AG09319 (cell line): ENCODE results near the gene AGBL1.

Source experiments
- DNase-seq: peaks from one replicate; pipeline ENCODE4 v3.0.0-alpha.2; 2010; ENCODE audit warnings: low read depth; ENCODE audit errors: extremely low read depth
- CTCF ChIP-seq: IDR thresholded peaks from 2 replicates; pipeline ENCODE4 v1.5.1; 2011; ENCODE audit warnings: low read depth, mild to moderate bottlenecking, inconsistent platforms, low read length, moderate library complexity

AGBL1 gene

GRCh38 chr15:86917361-86917671, 837.6 kb downstream of the AGBL1 start:
- DNase-seq = no peak
- TF ChIP-seq CTCF = no peak

GRCh38 chr15:86919581-86919980, 839.9 kb downstream of the AGBL1 start:
- no peak for DNase-seq
- TF ChIP-seq CTCF = no peak

GRCh38 chr15:86929461-86929860, 849.8 kb downstream of the AGBL1 start:
- no peak for TF ChIP-seq CTCF
- no peak for DNase-seq

GRCh38 chr15:86932456-86932855, 852.8 kb downstream of the AGBL1 start:
- DNase-seq = no peak
- no peak for TF ChIP-seq CTCF

GRCh38 chr15:86935841-86936240, 856.2 kb downstream of the AGBL1 start:
- DNase-seq = no peak
- no peak for TF ChIP-seq CTCF

- DNase-seq = no peak
- TF ChIP-seq CTCF = no peak
Measured at GRCh38 chr15:86942285-86942684, 862.6 kb downstream of the AGBL1 start.

- no peak for TF ChIP-seq CTCF
- no peak for DNase-seq
Measured at GRCh38 chr15:86948719-86949118, 869.0 kb downstream of the AGBL1 start.
